Measurements from ENCODE around the gene SRRM3.
"Not testable (repeated sequence)": the region's sequence is repeated elsewhere in the genome, so short reads cannot be mapped to it uniquely, and the experiment has no call there.

SRRM3 gene

DNA sequence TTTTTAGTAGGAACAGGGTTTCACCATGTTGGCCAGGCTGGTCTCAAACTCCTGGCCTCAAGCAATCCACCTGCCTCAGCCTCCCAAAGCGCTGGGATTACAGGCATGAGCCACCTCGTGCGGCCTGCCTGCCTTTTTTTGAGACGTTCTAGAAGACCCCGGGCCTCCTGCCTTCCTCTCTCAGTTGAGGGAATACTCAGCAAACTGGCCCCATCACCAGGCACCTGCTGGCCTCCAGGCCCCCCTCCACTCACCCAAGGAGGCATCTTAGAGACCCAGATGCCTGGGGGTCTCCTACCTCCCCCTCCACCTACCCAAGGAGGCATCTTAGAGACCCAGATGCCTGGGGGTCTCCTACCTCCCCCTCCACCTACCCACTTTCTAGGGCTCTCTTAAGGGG is 91.2 kb downstream of the SRRM3 start:
- not testable (repeated sequence) for FAIRE-seq

DNA sequence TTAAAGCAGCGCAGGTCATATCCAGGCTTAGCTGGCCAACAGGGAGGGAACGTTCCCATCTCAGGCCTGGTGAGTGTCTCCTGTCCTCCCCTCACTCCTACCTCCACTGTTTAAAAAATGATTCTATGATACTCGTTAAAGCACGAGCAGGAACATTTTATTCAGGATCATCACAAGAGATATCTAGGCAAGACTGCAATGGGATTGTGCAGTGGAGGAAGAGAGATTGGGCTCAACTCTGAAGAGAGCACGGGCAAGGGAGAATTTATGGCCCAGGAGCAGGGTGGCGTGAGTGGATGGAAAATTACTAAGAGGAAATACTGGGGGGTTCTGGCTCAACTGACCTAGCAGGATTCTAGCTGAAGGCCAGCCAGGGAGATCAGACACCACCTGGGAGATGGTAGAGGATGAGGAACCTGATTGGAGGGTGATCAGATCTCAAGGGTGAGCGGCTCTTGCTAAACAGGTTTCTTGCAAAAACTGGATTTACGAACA is 91.8 kb downstream of the SRRM3 start:
- FAIRE-seq = no peak

DNA sequence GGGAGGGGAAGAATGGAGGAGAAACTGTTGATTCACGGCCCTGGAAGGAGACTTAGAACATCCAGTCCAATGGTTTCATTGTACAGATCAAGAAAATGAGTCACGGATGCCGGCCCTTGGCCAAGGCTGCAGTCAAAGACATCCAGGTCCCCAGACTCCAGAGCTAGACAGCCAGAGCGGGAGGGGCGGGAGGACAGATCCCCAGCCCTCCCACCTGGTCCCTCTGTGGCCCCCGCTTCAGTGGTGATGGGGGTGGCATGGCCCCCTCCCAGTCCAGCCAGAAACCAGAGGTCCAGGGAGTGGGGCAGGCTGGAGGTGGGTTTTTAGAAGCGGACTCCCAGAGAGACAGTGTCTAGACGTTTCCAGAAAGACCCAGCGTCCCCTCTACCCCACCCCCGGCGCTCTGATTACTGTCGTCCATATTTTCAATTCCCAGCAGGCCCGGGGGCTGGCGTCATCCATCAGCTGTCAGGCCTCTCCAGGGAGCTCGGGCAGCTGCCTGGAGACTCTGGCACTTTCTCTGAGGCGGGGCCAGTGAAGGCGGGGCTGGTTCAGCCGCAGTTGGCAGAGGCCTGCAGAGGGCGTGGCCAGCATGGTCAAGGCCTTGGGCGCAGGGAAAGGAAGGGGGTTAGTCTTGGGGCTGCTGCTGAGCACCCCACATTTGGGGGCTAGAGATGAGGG is 92.8 kb downstream of the SRRM3 start:
- FAIRE-seq = no peak

DNA sequence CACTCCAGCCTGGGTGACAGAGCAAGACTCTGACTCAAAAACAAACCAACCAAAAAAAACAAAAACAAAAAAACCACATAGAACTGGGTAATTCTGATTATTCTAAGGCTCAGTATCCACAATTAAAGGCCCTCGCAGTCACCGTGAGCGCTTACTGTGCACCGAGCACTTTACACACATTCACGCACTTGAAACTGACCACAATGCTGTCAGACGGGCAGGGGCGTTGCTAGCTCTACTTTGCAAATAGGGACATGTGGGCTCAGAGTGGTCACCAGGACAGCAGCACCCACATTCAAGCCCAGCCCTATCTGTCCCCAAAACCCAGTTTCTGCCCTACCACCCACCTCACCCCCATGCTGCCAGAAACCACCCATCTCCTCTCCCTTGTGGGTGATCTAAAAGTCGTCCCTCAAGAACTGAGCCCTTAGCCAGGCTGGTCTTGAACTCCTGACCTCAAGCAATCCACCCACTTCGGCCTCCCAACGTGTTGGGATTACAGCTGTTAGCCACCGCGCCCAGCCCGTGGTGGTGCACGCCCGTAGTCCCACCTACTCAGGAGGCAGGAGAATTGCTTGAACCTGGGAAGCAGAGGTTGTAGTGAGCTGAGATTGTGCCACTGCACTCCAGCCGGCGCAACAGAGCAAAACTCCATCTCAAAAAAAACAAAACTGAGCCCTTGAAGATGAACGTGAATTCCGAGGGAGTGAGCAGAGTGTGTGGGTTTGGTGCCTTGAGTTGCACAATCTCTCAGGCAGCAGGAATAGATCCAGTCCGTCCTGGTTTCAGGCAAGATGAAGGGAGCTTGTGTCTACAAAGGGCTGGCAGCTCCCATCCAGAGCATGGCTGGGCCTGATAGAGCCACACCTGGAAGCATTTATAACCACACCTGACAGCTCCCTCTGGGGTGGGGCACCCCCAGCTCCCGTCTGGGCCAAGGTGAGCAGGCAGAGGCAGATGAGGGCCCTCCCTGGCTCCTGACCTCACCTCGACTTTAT is 95.3 kb downstream of the SRRM3 start:
- no peak for FAIRE-seq

DNA sequence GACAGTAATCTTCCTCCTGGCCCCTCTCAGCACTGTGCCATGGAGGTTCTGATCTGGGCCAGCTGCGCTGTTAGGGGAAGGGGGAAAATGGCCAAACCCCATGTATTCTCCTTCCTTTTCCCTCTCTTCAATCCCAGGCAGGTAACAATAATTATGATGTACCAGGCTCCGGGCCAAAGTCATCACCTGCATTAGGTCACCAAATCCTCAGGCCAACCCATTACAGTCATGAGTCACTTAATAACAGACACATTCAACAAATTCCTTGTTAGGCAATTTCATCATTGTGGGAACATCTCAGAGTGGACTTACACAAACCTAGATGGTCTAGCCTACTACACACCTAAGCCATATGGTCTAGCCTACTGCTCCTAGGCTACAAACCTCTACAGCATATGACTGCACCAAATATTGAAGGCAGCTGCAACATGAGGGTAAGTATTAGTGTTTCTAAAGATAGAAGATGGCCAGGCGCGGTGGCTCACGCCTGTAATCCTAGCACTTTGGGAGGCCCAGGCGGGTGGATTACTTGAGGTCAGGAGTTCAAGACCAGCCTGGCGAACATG is 98.6 kb downstream of the SRRM3 start:
- peak; percentile 94 for FAIRE-seq

DNA sequence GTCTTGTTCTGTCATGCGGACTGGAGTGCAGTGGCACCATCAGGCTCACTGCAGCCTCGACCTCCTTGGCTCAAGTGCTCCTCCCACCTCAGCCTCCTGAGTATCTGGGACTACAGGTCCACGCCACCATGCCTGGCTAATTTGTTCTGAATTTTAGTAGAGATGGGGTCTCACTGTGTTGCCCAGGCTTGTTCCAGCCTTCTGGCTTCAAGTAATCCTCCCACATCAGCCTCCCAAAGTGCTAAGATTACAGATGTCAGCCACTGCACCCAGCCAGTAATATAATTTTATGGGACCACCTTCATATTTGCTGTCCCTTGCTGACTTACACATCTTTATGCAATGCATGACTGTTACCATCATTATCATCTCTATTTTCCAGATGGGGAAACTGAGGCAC is 99.3 kb downstream of the SRRM3 start:
- FAIRE-seq = no peak

DNA sequence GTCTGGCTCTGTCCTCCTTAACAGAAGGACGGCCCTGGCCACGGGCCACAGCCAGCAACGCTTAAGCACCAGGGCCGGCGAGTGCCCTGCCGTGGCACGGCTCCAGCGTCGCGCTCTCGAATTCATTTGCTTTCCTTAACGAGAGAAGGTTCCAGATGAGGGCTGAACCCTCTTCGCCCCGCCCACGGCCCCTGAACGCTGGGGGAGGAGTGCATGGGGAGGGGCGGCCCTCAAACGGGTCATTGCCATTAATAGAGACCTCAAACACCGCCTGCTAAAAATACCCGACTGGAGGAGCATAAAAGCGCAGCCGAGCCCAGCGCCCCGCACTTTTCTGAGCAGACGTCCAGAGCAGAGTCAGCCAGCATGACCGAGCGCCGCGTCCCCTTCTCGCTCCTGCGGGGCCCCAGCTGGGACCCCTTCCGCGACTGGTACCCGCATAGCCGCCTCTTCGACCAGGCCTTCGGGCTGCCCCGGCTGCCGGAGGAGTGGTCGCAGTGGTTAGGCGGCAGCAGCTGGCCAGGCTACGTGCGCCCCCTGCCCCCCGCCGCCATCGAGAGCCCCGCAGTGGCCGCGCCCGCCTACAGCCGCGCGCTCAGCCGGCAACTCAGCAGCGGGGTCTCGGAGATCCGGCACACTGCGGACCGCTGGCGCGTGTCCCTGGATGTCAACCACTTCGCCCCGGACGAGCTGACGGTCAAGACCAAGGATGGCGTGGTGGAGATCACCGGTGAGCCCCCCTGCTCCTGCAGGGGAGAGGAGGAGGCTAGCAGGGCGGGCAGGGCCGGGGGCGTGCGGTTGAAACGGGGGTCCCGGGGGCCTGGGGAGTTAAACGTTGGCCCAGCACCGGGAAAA is 100.9 kb downstream of the SRRM3 start, which contains the start of gene HSPB1:
Gene HSPB1 (plus strand): TSS at position 327 of the 855 bp plus-strand sequence. CDS start 40 bp downstream, at position 367.
- no peak for FAIRE-seq

DNA sequence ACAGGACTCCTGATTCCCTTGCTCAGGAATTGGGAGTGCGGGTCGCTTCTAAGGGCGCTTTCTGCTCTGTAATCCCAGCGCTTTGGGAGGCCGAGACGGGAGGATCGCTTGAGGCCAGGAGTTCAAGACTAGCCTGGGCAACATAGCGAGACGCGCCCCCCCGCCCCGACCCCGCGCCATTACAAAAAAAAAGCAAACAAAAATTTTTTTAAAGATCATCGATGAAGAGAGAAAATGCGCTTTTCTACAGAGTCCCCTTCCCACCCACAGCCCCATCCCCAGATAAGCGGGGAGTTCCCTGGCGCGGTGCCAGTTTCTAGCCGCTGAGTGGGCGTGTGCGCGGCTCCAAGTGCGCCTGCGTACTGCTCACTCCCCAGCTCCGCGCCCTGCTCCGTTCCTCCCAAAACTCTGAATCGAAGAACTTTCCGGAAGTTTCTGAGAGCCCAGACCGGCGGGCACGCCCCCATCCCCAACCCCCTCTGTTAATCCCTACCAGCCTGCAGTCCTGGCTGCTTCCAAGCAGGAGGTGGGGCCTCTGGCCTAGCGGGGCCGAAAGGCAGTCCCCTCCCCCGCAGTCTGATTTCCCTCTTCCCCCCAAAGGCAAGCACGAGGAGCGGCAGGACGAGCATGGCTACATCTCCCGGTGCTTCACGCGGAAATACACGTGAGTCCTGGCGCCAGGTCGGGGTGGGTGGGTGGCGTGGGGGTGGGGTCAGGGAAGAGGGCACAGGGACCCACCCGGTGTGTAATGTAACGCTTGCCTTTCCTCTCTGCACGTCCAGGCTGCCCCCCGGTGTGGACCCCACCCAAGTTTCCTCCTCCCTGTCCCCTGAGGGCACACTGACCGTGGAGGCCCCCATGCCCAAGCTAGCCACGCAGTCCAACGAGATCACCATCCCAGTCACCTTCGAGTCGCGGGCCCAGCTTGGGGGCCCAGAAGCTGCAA is 101.8 kb downstream of the SRRM3 start:
- no peak for FAIRE-seq

DNA sequence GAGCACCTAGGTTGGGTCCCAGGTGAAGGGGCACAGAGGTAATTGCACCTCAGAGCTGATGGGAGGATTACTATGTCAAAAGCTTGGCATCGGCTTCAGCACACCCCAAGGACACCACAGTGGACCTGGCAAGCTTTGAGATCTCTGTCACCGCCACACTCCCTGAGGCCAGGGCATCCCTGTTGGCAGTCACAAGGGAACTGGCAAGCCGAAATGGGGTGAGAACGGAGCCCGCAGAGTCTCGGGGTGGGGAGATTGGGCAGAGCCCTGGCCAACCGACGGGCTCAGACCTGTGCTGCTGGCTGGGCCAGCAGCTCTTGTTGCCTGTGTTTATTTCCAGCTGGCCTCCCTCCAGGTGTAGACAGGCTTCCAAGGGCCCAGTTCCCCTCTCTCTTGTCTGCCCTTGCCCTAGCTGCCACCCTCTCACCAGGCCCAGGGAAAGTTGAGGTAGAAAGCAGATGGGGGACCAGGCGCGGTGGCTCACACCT is 103.2 kb downstream of the SRRM3 start:
- FAIRE-seq = no peak

DNA sequence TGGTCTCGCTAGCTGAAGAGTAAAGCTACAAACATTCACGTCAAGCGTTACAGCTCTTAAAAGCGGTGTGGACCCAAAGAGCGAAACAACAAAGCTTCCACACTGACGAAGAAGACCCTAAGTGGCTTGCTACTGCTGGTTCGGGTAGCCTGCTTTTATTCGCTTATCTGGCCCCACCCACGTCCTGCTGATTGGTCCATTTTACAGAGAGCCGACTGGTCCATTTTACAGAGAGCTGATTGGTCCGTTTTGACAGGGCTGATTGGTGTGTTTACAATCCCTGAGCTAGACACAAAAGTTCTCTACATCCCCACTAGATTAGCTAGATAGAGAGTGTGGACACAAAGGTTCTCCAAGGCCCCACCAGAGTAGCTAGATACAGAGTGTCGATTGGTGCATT is 107.2 kb downstream of the SRRM3 start:
- not testable (repeated sequence) for FAIRE-seq

DNA sequence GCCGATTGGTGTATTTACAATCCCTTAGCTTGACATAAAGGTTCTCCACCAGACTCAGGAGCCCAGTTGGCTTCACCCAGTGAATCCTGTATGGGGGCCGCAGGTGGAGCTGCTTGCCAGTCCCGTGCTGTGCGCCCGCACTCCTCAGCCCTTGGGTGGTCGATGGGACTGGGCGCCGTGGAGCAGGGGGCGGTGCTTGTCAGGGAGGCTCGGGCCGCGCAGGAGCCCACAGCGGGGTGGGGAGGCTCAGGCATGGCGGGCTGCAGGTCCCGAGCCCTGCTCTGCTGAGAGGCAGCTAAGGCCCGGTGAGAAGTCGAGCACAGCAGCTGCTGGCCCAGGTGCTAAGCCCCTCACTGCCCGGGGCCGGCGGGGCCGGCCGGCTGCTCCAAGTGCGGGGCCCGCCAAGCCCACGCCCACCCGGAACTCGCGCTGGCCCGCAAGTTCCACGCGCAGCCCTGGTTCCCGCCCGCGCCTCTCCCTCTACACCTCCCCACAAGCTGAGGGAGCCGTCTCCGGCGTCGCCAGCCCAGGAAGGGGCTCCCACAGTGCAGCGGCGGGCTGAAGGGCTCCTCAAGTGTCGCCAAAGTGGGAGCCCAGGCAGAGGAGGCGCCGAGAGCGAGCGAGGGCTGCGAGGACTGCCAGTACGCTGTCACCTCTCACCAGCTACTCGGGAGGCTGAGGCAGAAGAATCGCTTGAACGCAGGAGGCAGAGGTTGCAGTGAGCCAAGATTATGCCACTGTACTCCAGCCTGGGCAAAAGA is 107.8 kb downstream of the SRRM3 start:
- FAIRE-seq = not testable (repeated sequence)

DNA sequence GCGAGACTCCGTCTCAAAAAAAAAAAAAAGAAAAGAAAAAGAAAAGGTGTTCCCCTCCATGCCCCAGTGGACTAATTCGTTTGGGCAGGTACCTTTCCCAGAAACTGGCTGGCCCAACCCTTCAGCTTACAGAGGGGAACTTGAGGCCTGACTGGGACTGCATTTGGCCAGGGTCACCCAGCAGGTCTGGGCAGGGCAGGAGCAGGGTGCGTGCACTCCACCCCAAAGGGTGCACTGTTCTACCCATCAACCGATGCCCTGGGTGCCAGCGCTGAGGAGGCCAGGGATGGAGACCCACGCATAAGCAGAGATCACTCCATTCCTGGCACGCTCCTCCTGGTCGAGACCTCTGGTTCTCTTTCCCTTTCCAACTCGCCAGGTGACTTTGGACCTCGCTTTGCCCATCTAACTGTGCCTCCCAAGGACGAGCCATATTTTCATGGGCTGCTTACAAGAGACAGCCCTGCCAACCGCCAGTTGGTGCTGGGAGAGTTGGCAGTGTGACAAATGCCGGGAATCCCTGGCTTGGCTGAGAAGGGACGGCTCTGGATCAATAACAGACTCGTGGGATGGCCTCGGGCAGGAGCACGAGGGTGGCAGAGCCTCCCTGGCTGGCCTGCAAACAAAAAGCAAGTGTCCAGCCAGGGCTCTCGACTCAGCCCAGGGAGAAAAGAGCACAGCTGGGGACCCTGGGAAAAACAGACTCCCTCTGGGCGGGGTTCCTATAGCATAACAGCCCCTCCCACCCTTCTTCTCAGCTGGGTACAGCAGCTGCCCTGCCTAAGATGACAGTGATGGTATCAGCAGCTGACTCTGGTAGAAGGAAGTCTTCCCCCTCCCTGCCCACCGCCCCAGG is 108.6 kb downstream of the SRRM3 start:
- no peak for FAIRE-seq

DNA sequence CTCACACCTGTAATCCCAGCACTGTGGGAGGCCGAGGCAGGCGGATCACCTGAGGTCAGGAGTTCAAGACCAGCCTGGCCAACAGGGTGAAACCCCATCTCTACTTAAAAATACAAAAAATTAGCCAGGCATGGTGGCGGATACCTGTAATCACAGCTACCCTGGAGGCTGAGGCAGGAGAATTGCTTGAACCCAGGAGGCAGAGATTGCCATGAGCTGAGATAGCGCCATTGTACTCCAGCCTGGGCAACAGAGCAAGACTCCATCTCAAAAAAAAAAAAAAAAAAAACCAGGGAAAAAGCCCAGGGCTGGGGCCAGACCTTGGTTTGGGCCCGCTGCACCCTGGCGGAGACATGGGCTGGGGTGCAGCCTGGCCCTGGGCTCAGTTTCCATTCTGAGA is 110.1 kb downstream of the SRRM3 start:
- not testable (repeated sequence) for FAIRE-seq

DNA sequence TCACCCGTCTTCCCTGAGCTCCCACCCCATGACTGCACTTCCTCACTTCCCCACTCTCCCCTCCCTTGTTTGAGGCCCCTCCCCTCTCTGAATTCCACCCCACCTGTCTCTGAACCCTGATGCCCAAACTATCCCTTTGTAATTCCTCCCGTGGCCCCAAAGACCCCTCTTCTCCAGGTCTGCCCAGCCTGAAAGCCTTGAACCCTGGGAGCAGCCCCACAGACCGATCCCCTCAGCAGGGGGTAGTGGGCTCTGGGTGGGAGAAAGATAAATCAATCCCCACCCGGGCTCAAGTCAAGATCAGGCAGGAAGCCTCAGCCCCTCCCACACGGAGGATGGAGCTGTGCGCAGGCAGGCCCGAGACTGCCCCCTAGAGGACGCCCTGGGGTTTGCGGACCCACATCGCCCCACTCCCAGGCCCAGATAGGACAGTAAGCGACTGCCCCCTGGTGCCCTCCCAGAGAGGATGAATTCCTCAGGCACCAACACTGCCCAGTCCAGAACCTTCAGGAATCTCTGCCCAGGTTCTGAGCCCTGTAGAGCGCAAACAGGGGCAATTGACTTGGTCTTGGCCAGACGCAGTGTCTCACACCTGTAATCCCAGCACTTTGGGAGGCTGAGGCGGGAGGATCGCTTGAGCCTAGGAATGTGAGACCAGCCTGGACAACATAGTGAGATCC is 112.5 kb downstream of the SRRM3 start:
- FAIRE-seq = no peak

DNA sequence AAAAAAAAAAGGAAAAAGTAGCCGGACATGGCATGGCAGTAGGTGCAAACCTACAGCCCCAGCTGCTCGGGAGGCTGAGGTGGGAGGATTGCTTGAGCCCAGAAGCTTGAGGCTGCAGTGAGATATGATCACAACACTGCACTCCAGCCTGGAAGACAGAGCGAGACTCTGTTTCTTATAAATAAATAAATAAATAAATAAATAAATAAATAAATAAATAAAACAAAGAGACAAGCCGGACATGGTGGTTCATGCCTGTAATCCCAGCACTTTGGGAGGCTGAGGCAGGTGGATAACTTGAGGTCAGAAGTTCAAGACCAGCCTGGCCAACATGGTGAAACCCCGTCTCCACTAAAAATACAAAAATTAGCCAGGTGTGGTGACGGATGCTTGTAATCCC is 113.0 kb downstream of the SRRM3 start:
- not testable (repeated sequence) for FAIRE-seq

DNA sequence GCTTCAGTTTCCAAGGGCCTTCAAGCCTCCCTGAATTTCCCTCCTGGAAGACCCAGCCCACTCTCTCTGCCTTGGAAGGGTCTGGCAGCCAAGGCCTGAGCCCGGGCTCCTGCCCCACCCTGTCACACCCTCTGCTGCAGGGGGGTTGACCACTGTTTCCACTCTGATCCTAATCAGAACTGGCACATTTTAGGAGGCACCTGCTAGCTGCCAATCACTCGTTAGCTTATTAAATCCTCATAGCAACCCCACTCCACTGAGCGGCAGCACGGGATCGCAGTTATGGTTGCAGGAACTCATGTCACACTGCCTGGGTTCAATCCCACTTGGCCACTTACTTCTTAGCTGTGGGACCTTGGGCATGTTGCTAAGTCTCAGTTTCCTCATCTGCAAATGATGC is 113.7 kb downstream of the SRRM3 start:
- FAIRE-seq = no peak

DNA sequence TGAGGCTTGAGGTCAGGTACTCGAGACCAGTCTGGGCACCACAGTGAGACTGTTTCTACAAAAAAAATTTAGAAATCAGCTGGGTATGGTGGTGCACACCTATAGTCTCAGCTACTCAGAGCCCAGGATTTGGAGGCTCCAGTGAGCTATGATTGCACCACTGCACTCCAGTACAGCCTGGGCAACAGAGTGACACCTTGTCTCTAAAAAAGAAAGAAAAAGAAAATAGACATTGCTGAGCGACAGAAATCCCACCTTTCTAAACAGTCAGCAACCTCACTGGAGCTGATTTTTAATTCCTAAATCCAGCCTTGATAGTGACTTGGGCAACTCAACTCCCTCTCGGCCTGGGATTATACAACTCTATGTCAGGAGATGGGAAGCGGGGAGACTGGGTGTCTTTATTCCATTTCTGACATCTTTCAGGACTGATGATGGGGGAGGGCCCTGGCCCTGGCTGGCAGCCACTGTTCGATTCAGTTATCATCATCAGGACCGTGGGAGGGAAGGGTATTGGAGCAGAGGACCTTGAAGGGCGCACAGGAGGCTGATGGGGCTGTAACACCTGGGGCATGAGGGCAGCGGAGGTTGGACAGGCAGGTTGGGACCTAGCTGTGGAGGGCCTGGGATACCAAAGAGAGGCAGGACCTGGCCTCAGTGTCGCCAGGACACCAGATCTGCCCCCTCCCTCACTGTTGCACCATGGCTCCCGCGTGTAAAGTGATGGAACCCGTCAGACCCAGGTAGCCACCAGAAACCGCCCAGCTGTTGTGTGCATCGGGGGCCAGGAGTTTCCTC is 115.5 kb downstream of the SRRM3 start:
- no peak for FAIRE-seq
